ENCODE results near the gene CMSS1.

DNA sequence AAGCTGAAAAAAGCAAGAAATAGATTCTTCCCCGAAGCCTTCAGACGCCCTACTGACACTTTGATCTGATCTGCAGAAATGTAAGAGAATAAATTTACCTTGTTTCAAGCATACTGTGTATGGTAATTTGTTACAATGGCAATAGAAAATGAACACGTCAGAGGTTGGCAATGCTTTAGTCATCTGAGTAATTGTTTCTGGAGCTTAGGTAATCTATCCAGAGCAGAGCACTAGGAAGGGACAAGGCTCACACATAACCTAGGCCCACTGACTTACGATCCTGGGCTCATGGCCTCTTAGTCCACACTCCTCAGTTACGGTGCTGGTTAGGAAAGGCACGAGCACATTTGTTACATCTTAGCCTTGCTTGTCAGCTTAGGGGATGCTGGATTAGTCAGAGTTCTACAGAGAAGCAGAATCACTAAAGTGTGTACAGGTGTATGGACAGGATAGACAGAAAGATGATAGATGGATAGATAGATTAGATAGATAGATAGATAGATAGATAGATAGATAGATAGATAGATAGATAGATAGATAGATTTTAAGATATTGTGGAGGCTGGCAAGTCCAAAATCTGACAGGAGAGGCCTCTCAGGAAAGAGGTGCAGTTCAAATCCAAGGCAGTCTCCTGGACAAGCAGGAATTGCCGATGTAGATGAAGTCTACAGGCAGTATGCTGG, 396.4 kb downstream of the CMSS1 start:
- TF ChIP-seq, protein P1, sequence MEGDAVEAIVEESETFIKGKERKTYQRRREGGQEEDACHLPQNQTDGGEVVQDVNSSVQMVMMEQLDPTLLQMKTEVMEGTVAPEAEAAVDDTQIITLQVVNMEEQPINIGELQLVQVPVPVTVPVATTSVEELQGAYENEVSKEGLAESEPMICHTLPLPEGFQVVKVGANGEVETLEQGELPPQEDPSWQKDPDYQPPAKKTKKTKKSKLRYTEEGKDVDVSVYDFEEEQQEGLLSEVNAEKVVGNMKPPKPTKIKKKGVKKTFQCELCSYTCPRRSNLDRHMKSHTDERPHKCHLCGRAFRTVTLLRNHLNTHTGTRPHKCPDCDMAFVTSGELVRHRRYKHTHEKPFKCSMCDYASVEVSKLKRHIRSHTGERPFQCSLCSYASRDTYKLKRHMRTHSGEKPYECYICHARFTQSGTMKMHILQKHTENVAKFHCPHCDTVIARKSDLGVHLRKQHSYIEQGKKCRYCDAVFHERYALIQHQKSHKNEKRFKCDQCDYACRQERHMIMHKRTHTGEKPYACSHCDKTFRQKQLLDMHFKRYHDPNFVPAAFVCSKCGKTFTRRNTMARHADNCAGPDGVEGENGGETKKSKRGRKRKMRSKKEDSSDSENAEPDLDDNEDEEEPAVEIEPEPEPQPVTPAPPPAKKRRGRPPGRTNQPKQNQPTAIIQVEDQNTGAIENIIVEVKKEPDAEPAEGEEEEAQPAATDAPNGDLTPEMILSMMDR (IDR thresholded peaks at IDR 0.05), result no peak
- TF ChIP-seq EZH2phosphoT487 (IDR thresholded peaks at IDR 0.05), result no peak

Data from neural progenitor cell (in vitro differentiated cells).